Parathyroid adenoma (tissue), 2 donors: Measurements from ENCODE around the gene PNMA8C.

Experiments used
- H2AFZ ChIP-seq: fragments of 300-600 bp; sonication (generic); one replicate; pipeline ENCODE4 v1.7.0; 2017; ENCODE audit warnings: antibody characterized with exemption, mild to moderate bottlenecking
- H3K27ac ChIP-seq: fragments of 300-600 bp; sonication (generic); one replicate; pipeline ENCODE4 v1.7.0; 2017
- H3K27me3 ChIP-seq: fragments of 300-600 bp; sonication (generic); one replicate; pipeline ENCODE4 v1.7.0; 2017; ENCODE audit warnings: low read length; ENCODE audit not compliant: control insufficient read depth, insufficient read depth
- H3K36me3 ChIP-seq: fragments of 300-600 bp; sonication (generic); one replicate; pipeline ENCODE4 v1.7.0; 2017; ENCODE audit warnings: low read length; ENCODE audit not compliant: control insufficient read depth, insufficient read depth
- H3K4me1 ChIP-seq: fragments of 300-600 bp; sonication (generic); one replicate; pipeline ENCODE4 v1.7.0; 2017; ENCODE audit warnings: control low read depth
- H3K4me2 ChIP-seq: fragments of 300-600 bp; sonication (generic); one replicate; pipeline ENCODE4 v1.7.0; 2017; ENCODE audit warnings: low read length
- H3K4me3 ChIP-seq: fragments of 300-600 bp; sonication (generic); one replicate; pipeline ENCODE4 v1.7.0; 2017; ENCODE audit warnings: low read depth, low read length
- H3K79me2 ChIP-seq: fragments of 300-600 bp; sonication (generic); one replicate; pipeline ENCODE4 v1.7.0; 2017; ENCODE audit warnings: control low read depth
- H3K9ac ChIP-seq: fragments of 300-600 bp; sonication (generic); one replicate; pipeline ENCODE4 v1.7.0; 2017; ENCODE audit warnings: mild to moderate bottlenecking
- H3K9me3 ChIP-seq: fragments of 300-600 bp; sonication (generic); one replicate; pipeline ENCODE4 v1.7.0; 2017; ENCODE audit warnings: low read length; ENCODE audit not compliant: control insufficient read depth
- CTCF ChIP-seq: fragments of 300-600 bp; sonication (generic); IDR thresholded peaks from one replicate; pipeline ENCODE4 v1.7.0; 2017; ENCODE audit warnings: antibody characterized with exemption, mild to moderate bottlenecking
- donor health status: primary hyperparathyroidism.

The PNMA8C gene

GRCh38 chr19:46466536-46467196 is 37.9 kb upstream of the PNMA8C start:
- no peak overlapping the region for H3K4me2 ChIP-seq
- no peaks in the 10 kb centered on the region for H3K9me3 ChIP-seq
- H2AFZ ChIP-seq = no peak overlapping the region
- no peak overlapping the region for H3K9ac ChIP-seq
- H3K79me2 ChIP-seq = no peaks in the 10 kb centered on the region
- TF ChIP-seq CTCF = no peak
- H3K27me3 ChIP-seq = no peaks in the 10 kb centered on the region
- H3K27ac ChIP-seq = no peak overlapping the region
- H3K4me3 ChIP-seq = no peak overlapping the region
- H3K36me3 ChIP-seq = no peaks in the 10 kb centered on the region
- H3K4me1 ChIP-seq = peaks cover 3% of the 10 kb centered on the region

- Histone ChIP-seq H3K79me2 (no peaks in the 10 kb centered on the region), H3K27ac (no peak overlapping the region)
Observed at GRCh38 chr19:46463516-46463915, 34.8 kb upstream of the PNMA8C start.

DNA sequence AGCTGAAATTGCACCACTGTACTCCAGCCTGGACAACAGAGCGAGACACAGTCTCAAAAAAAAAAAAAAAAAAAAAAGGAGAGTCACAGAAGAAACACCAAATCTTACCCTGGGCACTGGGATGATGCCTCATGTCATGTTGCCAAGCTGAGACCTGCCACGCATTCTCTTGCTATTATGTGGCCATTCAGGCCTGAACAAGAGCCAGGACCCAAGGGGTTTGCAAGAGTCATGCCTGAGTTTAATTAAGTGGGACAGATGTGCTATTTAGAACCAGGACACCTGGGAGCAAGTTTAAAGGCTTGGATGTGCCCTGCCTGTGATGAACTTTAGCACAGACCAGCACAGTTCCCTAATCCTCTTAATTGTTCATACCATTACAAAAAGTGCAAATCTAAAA is 32.8 kb upstream of the PNMA8C start:
- Histone ChIP-seq H3K9me3 (no peaks in the 10 kb centered on the region), H3K27me3 (no peaks in the 10 kb centered on the region), H3K9ac (no peak overlapping the region), H2AFZ (no peak overlapping the region), H3K4me2 (no peak overlapping the region), H3K4me3 (no peak overlapping the region), H3K79me2 (no peaks in the 10 kb centered on the region), H3K4me1 (no peaks in the 10 kb centered on the region), H3K27ac (no peak overlapping the region), H3K36me3 (no peaks in the 10 kb centered on the region)
- TF ChIP-seq CTCF = no peak

More at GRCh38 chr19:46463516-46463915, 34.8 kb upstream of the PNMA8C start:
- Histone ChIP-seq H3K36me3 (no peaks in the 10 kb centered on the region), H3K27me3 (no peaks in the 10 kb centered on the region), H3K9me3 (no peaks in the 10 kb centered on the region), H2AFZ (no peak overlapping the region), H3K4me3 (no peak overlapping the region), H3K4me1 (no peaks in the 10 kb centered on the region), H3K9ac (no peak overlapping the region), H3K4me2 (no peak overlapping the region)
- no peak for TF ChIP-seq CTCF

- no peak for TF ChIP-seq CTCF
- no peaks in the 10 kb centered on the region for H3K27me3 ChIP-seq
- no peak overlapping the region for H2AFZ ChIP-seq
- no peak overlapping the region for H3K9ac ChIP-seq
- no peak overlapping the region for H3K4me2 ChIP-seq
- no peaks in the 10 kb centered on the region for H3K4me1 ChIP-seq
- no peaks in the 10 kb centered on the region for H3K79me2 ChIP-seq
- no peak overlapping the region for H3K4me3 ChIP-seq
- no peak overlapping the region for H3K27ac ChIP-seq
- H3K36me3 ChIP-seq = no peaks in the 10 kb centered on the region
- no peaks in the 10 kb centered on the region for H3K9me3 ChIP-seq
Observed at GRCh38 chr19:46460981-46461380, 32.2 kb upstream of the PNMA8C start.

DNA sequence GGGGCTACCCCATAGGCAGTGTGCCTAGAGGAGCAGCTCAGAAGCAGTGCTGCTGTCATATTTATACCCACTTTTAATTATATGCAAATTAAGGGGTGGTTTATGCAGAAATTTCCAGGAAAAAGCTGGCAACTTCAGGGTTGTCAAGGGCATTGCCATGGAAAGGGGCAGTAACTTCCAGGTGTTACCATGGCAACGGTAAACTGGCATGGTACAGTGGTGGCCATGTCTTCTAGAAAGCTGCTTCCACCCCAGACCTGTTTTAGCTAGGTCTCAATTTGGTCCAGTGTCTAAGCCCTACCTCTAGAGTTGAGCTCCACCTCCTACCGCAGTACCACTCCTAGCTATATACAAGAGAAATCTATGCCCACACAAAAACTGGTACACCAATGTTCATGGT is 31.3 kb upstream of the PNMA8C start:
- H3K9ac ChIP-seq = no peak overlapping the region
- no peaks in the 10 kb centered on the region for H3K79me2 ChIP-seq
- no peaks in the 10 kb centered on the region for H3K4me1 ChIP-seq
- no peak overlapping the region for H3K4me2 ChIP-seq
- no peaks in the 10 kb centered on the region for H3K27me3 ChIP-seq
- H3K27ac ChIP-seq = no peak overlapping the region
- TF ChIP-seq CTCF = no peak
- H2AFZ ChIP-seq = no peak overlapping the region
- H3K4me3 ChIP-seq = no peak overlapping the region
- H3K36me3 ChIP-seq = no peaks in the 10 kb centered on the region
- no peaks in the 10 kb centered on the region for H3K9me3 ChIP-seq
